ENCODE measurements around the gene SPATA31C1. TPM values are rescaled to one million over a fixed set of nuclear protein-coding genes. Genes with fewer than 3 reads are reported as not detected.
"Not testable (repeated sequence)": the region's sequence is repeated elsewhere in the genome, so short reads cannot be mapped to it uniquely, and the experiment has no call there.

The SPATA31C1 gene
- total RNA-seq, 1 donor from 2014 or later, result not detected

- DNase-seq (ENCODE audit: low read depth in 2 of 2), result not testable (repeated sequence)
Observed at GRCh38 chr9:87937918-87938317, 20.2 kb downstream of the SPATA31C1 start.

- DNase-seq (ENCODE audit: low read depth in 2 of 2), result not testable (repeated sequence)
Observed at GRCh38 chr9:87938336-87938735, 20.6 kb downstream of the SPATA31C1 start.

- DNase-seq (ENCODE audit: low read depth in 2 of 2), result not testable (repeated sequence)
Observed at GRCh38 chr9:87939096-87939495, 21.3 kb downstream of the SPATA31C1 start.

GRCh38 chr9:87944096-87944495 lies 26.3 kb downstream of the SPATA31C1 start:
- no peak for DNase-seq (ENCODE audit: low read depth in 2 of 2)

GRCh38 chr9:87944682-87945081 lies 26.9 kb downstream of the SPATA31C1 start:
- DNase-seq (ENCODE audit: low read depth in 2 of 2), result no peak

GRCh38 chr9:87950296-87950695 lies 32.5 kb downstream of the SPATA31C1 start:
- DNase-seq (ENCODE audit: low read depth in 2 of 2), result no peak

- peak; percentile 31 to 53 for DNase-seq (ENCODE audit: low read depth in 2 of 2)
Observed at GRCh38 chr9:87950765-87951488, 33.2 kb downstream of the SPATA31C1 start.

GRCh38 chr9:87954230-87954629 lies 36.5 kb downstream of the SPATA31C1 start:
- no peak for DNase-seq (ENCODE audit: low read depth in 2 of 2)

- DNase-seq (ENCODE audit: low read depth in 2 of 2), result no peak
Observed at GRCh38 chr9:87957839-87958238, 40.1 kb downstream of the SPATA31C1 start.

GRCh38 chr9:87958591-87958990 lies 40.8 kb downstream of the SPATA31C1 start:
- DNase-seq (ENCODE audit: low read depth in 2 of 2), result no peak

GRCh38 chr9:87959916-87960581 lies 42.3 kb downstream of the SPATA31C1 start:
- DNase-seq (ENCODE audit: low read depth in 2 of 2), result no peak

- no peak for DNase-seq (ENCODE audit: low read depth in 2 of 2)
Observed at GRCh38 chr9:87963770-87964169, 46.0 kb downstream of the SPATA31C1 start.

GRCh38 chr9:87964826-87965225 lies 47.1 kb downstream of the SPATA31C1 start:
- no peak for DNase-seq (ENCODE audit: low read depth in 2 of 2)

GRCh38 chr9:87968155-87968554 lies 50.4 kb downstream of the SPATA31C1 start:
- no peak for DNase-seq (ENCODE audit: low read depth in 2 of 2)

- no peak for DNase-seq (ENCODE audit: low read depth in 2 of 2)
Observed at GRCh38 chr9:87970602-87971001, 52.8 kb downstream of the SPATA31C1 start.

- DNase-seq (ENCODE audit: low read depth in 2 of 2), result no peak
Observed at GRCh38 chr9:87973122-87973521, 55.4 kb downstream of the SPATA31C1 start.

Other genes with a start within 250 kb of the SPATA31C1 start
- 236 and 362 TPM in 2 replicates for gene CTSL, start 191.8 kb upstream of the SPATA31C1 start, total RNA-seq
- gene SPATA31E1, start 35.1 kb upstream of the SPATA31C1 start, total RNA-seq, result not detected in 2 replicates
- 0.22 and 0.60 TPM in 2 replicates for gene CDK20, start 56.6 kb downstream of the SPATA31C1 start, total RNA-seq
- not detected in 2 replicates for gene SPATA31C2, start 220.5 kb downstream of the SPATA31C1 start, total RNA-seq